Caco-2 (cell line): ENCODE results near the gene CDH3. TPM values are rescaled to one million over a fixed set of nuclear protein-coding genes. Genes with fewer than 3 reads are reported as not detected.

ENCODE experiments used
- BruUV-seq: library from RNA; stranded (reverse); fragments of 400-500 nt; replicated peaks from 2 replicates; lab custom pipeline; 2021; lab: Mats Ljungman, UMichigan
- CTCF ChIA-PET: fragments of 300-600 bp; sonication (Branson Sonifier 250); formaldehyde crosslinking; loops from one replicate; lab custom pipeline; 2022; ENCODE audit warnings: antibody characterized with exemption; lab: Charles Lee
- POLR2A ChIA-PET: fragments of 300-600 bp; sonication (Branson Sonifier 250); formaldehyde crosslinking; loops from one replicate; lab custom pipeline; 2022; ENCODE audit warnings: antibody characterized with exemption; lab: Charles Lee
- DNase-seq, 2 experiments: peaks; one replicate each; pipeline versions ENCODE4 v3.0.0 to v3.0.0-alpha.2; 2020 to 2022
- H3K27me3 ChIP-seq: replicated peaks from 2 replicates; pipeline ENCODE4 v1.6.0; 2011; ENCODE audit warnings: low read length; ENCODE audit not compliant: control insufficient read depth, insufficient read depth
- H3K36me3 ChIP-seq: 2 replicates; pipeline ENCODE4 v1.5.1; 2011; ENCODE audit warnings: low read length; ENCODE audit not compliant: control insufficient read depth, insufficient read depth
- H3K4me1 ChIP-seq: fragments of 250-450 bp; sonication (Bioruptor Pico); 2 replicates; pipeline ENCODE4 v1.5.1; 2020; ENCODE audit warnings: mild to moderate bottlenecking
- H3K4me3 ChIP-seq: 2 replicates; pipeline ENCODE4 v1.5.1; 2011; ENCODE audit warnings: low read depth, mild to moderate bottlenecking, control low read depth, low read length
- H3K9me3 ChIP-seq: fragments of 250-450 bp; sonication (Bioruptor Pico); 2 replicates; pipeline ENCODE4 v1.5.1; 2020; ENCODE audit warnings: mild to moderate bottlenecking, moderate library complexity
- H3K27ac Mint-ChIP-seq: one replicate; pipeline ENCODE4 v1.8.0; 2022; ENCODE audit warnings: mixed read lengths; ENCODE audit not compliant: unreplicated experiment
- H3K27me3 Mint-ChIP-seq: one replicate; pipeline ENCODE4 v1.8.0; 2022; ENCODE audit warnings: mixed read lengths; ENCODE audit not compliant: insufficient read depth, unreplicated experiment
- H3K36me3 Mint-ChIP-seq: one replicate; pipeline ENCODE4 v1.8.0; 2022; ENCODE audit warnings: mild to moderate bottlenecking, mixed read lengths; ENCODE audit not compliant: insufficient read depth, unreplicated experiment
- H3K4me1 Mint-ChIP-seq: one replicate; pipeline ENCODE4 v1.8.0; 2022; ENCODE audit warnings: low read depth, mixed read lengths; ENCODE audit not compliant: unreplicated experiment
- H3K4me3 Mint-ChIP-seq: one replicate; pipeline ENCODE4 v1.8.0; 2022; ENCODE audit warnings: mild to moderate bottlenecking, moderate library complexity, mixed read lengths; ENCODE audit not compliant: unreplicated experiment
- H3K9me3 Mint-ChIP-seq: one replicate; pipeline ENCODE4 v1.8.0; 2022; ENCODE audit warnings: mixed read lengths; ENCODE audit not compliant: unreplicated experiment
- intact Hi-C: fragments of 100-400 bp; cut with micrococcal nuclease; formaldehyde crosslinking; loops from one replicate; pipeline ENCODE4 v1.10.0; 2022; ENCODE audit not compliant: unreplicated experiment
- total RNA-seq: library from RNA; stranded (reverse); gene quantifications from 2 replicates; pipeline ENCODE4 v1.2.3, GENCODE V29; 2022
- TF ChIP-seq, protein P1 (sequence below), 2 experiments: fragments of 200-600 bp in 1 of 2; IDR thresholded peaks; 1 replicate in 1 of 2; 2 replicates in 1 of 2; pipeline versions ENCODE4 v1.5.1 to v1.8.0; 2011 to 2022; ENCODE audit warnings: antibody characterized with exemption in 1 of 2, control low read depth in 1 of 2, inconsistent platforms in 1 of 2, low read depth in 1 of 2, low read length in 1 of 2, mild to moderate bottlenecking in 1 of 2, moderate library complexity in 1 of 2; ENCODE audit not compliant: insufficient read depth in 1 of 2, severe bottlenecking in 1 of 2, unreplicated experiment in 1 of 2

The CDH3 gene
- total RNA-seq, 1 experiment from 2014 or later: 144 TPM

DNA sequence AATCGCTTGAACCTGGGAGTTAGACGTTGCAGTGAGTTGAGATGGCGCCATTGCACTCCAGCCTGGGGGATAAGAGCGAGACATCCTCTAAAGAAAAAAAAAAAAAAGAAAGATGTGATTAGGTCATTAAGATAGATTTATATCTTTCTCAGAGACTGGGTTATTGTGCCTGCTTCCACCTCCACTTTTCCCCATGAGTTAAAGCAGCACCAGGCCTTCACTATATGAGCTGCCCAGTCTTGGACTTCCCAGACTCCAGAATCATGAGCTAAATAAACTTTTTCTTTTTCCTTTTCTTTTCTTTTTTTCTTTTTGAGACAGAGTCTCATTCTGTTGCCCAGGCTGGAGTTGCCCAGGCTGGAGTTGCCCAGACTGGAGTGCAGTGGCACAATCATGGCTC, 72.6 kb downstream of the CDH3 start:
- ChIA-PET CTCF (interaction anchor here (0.9 kb wide), 1 partner anchor 61 kb away, joined by 5 read pairs; no protein-coding TSS in a partner anchor), POLR2A (no interaction called here)
- Histone ChIP-seq H3K27me3 (no peaks in the 10 kb centered on the region), H3K4me3 (no peak overlapping the region), H3K36me3 (no peaks in the 10 kb centered on the region), H3K9me3 (peaks cover 7% of the 10 kb centered on the region; the same call in 1 of the 2 replicates), H3K4me1 (peaks cover 20% of the 10 kb centered on the region)
- Mint-ChIP-seq H3K9me3 (no peaks in the 10 kb centered on the region), H3K27me3 (no peaks in the 10 kb centered on the region), H3K4me1 (no peaks in the 10 kb centered on the region), H3K4me3 (no peak overlapping the region), H3K27ac (no peak overlapping the region), H3K36me3 (no peaks in the 10 kb centered on the region)
- no TSS peak for BruUV-seq
- DNase-seq: no peak
- TF ChIP-seq, protein P1, sequence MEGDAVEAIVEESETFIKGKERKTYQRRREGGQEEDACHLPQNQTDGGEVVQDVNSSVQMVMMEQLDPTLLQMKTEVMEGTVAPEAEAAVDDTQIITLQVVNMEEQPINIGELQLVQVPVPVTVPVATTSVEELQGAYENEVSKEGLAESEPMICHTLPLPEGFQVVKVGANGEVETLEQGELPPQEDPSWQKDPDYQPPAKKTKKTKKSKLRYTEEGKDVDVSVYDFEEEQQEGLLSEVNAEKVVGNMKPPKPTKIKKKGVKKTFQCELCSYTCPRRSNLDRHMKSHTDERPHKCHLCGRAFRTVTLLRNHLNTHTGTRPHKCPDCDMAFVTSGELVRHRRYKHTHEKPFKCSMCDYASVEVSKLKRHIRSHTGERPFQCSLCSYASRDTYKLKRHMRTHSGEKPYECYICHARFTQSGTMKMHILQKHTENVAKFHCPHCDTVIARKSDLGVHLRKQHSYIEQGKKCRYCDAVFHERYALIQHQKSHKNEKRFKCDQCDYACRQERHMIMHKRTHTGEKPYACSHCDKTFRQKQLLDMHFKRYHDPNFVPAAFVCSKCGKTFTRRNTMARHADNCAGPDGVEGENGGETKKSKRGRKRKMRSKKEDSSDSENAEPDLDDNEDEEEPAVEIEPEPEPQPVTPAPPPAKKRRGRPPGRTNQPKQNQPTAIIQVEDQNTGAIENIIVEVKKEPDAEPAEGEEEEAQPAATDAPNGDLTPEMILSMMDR (IDR thresholded peaks at IDR 0.05; ENCODE audit: insufficient read depth in 1 of 2, low read depth in 1 of 2, low read length in 1 of 2, severe bottlenecking in 1 of 2, unreplicated experiment in 1 of 2): no peak
- intact Hi-C loops: no loop called here

DNA sequence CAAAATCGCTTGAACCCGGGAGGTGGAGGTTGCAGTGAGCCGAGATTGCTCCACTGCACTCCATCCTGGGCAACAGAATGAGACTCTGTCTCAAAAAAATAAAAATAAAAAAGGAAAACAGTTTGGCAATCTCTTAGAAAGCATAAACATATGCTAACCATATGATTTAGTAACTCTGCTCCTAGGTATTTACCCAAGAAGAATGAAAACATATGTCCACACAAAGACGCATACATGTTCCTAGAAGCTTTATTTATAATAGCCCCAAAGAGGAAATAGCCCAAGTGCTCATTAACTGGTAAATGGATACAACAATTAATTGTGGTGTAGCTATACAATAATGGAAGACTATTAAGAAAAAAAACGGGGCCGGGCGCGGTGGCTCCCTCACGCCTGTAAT, 73.5 kb downstream of the CDH3 start:
- H3K4me3 ChIP-seq: no peak overlapping the region
- POLR2A ChIA-PET: no interaction called here
- H3K9me3 ChIP-seq: peaks cover 7% of the 10 kb centered on the region; the same call in 1 of the 2 replicates
- CTCF ChIA-PET: interaction anchor here (0.9 kb wide), 1 partner anchor 60 kb away, joined by 5 read pairs; no protein-coding TSS in a partner anchor
- no peaks in the 10 kb centered on the region for H3K36me3 Mint-ChIP-seq
- no peak for DNase-seq
- H3K4me3 Mint-ChIP-seq: no peak overlapping the region
- H3K27me3 Mint-ChIP-seq: no peaks in the 10 kb centered on the region
- intact Hi-C loops: no loop called here
- H3K27me3 ChIP-seq: no peaks in the 10 kb centered on the region
- no peaks in the 10 kb centered on the region for H3K36me3 ChIP-seq
- no peaks in the 10 kb centered on the region for H3K4me1 Mint-ChIP-seq
- BruUV-seq: no TSS peak
- H3K4me1 ChIP-seq: peaks cover 21% of the 10 kb centered on the region
- H3K27ac Mint-ChIP-seq: no peak overlapping the region
- TF ChIP-seq, protein P1 (IDR thresholded peaks at IDR 0.05; ENCODE audit: insufficient read depth in 1 of 2, low read depth in 1 of 2, low read length in 1 of 2, severe bottlenecking in 1 of 2, unreplicated experiment in 1 of 2): no peak
- no peaks in the 10 kb centered on the region for H3K9me3 Mint-ChIP-seq

DNA sequence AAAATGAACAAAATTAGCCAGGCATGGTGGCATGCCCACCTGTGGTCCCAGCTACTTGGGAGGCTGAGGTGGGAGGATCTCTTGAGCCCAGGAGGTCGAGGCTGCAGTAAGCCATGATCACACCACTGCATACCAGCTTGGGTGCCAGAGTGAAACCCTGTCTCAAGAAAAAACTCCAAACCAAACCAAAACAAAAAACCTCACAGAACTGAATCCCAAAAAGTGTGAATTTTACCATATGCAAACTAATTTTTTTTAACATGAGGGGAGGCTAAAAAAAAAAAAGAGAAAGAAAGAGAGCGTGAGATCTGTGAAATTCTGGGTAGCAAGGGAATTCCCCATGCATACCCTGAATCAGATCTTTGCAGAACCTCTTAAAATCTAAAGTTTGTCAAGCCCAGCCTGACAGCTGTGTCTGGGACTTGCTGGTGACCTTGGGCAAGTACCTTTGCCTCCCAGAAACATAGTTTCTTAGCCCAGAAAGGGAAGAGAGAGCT, 74.9 kb downstream of the CDH3 start:
- CTCF ChIA-PET: interaction anchor here (0.7 kb wide), 1 partner anchor 451 kb away, joined by 3 read pairs; no protein-coding TSS in a partner anchor
- H3K4me1 Mint-ChIP-seq: no peaks in the 10 kb centered on the region
- DNase-seq: no peak
- no peak overlapping the region for H3K4me3 Mint-ChIP-seq
- POLR2A ChIA-PET: interaction anchor here (1.3 kb wide), 1 partner anchor 17 kb away, joined by 4 read pairs; the partner anchor contains the start of gene CDH1
- BruUV-seq: no TSS peak
- H3K36me3 Mint-ChIP-seq: no peaks in the 10 kb centered on the region
- no peaks in the 10 kb centered on the region for H3K27me3 ChIP-seq
- H3K4me1 ChIP-seq: peaks cover 30% of the 10 kb centered on the region
- peaks cover 7% of the 10 kb centered on the region; the same call in 1 of the 2 replicates for H3K9me3 ChIP-seq
- TF ChIP-seq, protein P1 (IDR thresholded peaks at IDR 0.05; ENCODE audit: insufficient read depth in 1 of 2, low read depth in 1 of 2, low read length in 1 of 2, severe bottlenecking in 1 of 2, unreplicated experiment in 1 of 2): no peak
- H3K4me3 ChIP-seq: no peak overlapping the region
- H3K9me3 Mint-ChIP-seq: no peaks in the 10 kb centered on the region
- no peaks in the 10 kb centered on the region for H3K36me3 ChIP-seq
- intact Hi-C loops: no loop called here
- H3K27me3 Mint-ChIP-seq: no peaks in the 10 kb centered on the region
- no peak overlapping the region for H3K27ac Mint-ChIP-seq
